ENCODE measurements around the gene ARHGEF11.

The ARHGEF11 gene

DNA sequence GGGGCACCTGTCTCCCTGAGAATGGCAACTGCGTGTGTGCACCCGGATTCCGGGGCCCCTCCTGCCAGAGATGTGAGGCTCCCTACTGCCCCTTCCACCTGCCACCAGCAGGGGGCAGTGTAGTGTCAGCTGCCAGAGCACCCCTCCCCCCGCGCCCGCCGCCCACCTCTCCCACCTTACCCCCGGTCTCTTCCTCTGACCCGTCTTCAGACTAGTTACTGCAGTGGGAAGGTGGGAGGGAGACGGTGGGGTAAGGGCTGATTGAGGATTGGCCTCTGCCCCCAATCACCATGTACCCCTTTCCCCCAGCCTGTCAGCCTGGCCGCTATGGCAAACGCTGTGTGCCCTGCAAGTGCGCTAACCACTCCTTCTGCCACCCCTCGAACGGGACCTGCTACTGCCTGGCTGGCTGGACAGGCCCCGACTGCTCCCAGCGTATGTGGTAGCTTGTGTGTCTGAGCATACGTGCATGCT, 135.2 kb downstream of the ARHGEF11 start:
- DNase-seq (ENCODE audit: low spot score), result peak; percentile 19

DNA sequence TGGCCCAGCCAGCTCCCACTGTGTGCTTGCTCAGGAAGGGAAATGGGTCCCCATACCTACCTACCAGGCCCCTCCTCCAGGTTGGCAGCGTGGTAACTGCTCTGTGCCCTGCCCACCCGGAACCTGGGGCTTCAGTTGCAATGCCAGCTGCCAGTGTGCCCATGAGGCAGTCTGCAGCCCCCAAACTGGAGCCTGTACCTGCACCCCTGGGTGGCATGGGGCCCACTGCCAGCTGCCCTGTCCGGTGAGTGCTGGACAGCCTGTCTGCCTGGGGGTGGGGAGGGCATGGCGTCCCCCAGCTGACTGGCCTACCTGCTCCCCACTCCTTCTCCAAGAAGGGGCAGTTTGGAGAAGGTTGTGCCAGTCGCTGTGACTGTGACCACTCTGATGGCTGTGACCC, 135.9 kb downstream of the ARHGEF11 start:
- DNase-seq (ENCODE audit: low spot score), result no peak

DNA sequence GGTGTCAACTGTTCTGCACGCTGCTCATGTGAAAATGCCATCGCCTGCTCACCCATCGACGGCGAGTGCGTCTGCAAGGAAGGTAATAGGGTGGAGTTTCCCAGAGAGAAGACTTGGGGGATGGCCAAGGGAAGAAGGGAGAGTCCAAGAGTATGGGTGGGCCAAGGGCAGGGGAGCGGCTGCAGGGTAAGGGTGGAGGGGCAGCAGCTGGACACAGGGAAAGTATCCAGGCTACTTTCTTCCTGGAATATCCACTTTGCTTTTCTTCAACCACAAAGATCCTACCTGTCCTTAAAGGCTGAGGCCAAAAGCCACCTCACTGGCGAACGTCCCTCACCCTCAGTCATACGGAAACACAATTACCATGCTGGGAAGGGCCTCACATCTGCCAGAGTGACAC, 136.6 kb downstream of the ARHGEF11 start:
- DNase-seq (ENCODE audit: low spot score), result no peak

DNA sequence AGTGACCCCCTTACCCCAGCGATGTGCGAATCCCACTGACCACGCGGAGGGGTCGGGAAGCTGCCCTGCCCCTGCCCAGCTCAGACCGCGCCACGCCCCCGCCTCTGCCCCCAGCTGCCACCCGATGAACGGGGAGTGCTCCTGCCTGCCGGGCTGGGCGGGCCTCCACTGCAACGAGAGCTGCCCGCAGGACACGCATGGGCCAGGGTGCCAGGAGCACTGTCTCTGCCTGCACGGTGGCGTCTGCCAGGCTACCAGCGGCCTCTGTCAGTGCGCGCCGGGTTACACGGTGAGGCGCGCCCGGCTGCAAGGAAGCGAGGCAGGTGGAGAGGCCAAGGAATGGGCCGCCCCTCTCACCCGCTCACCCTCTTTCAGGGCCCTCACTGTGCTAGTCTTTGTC, 137.0 kb downstream of the ARHGEF11 start:
- DNase-seq (ENCODE audit: low spot score), result no peak

DNA sequence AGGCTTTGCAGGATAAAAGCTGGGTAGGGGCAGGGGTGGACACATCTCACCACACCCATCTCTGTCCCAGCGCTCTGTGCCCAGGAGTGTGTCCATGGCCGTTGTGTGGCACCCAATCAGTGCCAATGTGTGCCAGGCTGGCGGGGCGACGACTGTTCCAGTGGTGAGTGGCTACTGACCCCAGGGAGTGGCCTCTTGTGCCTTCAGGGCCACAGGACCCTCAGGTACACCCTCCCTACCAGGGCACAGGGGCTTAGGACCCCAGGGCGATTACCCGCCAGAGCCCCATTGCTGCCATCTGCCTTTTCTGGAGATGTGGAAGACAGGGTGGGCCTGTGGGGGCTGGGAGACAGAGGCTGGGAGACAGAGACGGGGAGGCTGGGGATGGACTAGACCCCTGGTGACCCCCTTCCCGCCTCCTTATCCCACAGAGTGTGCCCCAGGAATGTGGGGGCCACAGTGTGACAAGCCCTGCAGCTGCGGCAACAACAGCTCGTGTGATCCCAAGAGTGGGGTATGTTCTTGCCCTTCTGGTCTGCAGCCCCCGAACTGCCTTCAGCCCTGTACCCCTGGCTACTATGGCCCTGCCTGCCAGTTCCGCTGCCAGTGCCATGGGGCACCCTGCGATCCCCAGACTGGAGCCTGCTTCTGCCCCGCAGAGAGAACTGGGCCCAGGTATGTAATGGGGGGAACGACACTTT, 139.2 kb downstream of the ARHGEF11 start:
- no peak for DNase-seq (ENCODE audit: low spot score)

DNA sequence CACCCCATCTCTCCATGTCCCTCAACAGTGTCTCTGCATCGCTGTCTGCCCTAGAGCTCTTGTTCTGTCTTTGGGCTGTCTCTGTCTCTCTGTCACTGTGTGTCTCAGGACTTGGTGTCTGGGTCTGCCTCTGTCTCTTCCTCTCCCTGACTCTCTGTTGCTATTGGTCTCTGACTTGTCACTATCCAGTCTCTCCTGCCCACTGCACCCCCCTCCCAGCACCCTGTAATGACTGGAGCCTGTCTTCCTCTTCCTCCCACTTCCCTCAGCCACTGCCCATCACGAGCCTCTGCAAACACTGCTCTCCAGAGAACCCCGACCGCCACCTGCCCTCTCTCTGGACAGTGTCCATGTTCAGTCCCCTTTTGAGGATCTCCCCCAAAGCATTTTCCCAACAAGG, 139.9 kb downstream of the ARHGEF11 start:
- no peak for DNase-seq (ENCODE audit: low spot score)

DNA sequence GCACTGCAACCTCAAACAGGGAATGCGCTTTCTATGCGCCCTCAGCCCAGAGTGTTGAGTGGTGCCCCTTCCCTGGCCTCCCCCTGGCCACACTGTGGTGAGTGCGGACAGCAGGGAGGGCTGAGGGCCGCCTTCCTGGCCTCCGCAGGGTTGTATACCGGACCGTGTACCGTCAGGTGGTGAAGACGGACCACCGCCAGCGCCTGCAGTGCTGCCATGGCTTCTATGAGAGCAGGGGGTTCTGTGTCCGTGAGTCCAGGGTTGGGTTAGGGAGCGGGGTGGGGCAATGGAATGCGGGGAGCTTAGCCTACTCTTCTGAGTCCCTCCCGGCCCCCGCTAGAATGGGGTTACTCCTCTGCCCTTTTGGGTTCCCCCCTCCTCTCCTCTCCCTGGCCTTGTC, 140.4 kb downstream of the ARHGEF11 start:
- DNase-seq (ENCODE audit: low spot score), result no peak

DNA sequence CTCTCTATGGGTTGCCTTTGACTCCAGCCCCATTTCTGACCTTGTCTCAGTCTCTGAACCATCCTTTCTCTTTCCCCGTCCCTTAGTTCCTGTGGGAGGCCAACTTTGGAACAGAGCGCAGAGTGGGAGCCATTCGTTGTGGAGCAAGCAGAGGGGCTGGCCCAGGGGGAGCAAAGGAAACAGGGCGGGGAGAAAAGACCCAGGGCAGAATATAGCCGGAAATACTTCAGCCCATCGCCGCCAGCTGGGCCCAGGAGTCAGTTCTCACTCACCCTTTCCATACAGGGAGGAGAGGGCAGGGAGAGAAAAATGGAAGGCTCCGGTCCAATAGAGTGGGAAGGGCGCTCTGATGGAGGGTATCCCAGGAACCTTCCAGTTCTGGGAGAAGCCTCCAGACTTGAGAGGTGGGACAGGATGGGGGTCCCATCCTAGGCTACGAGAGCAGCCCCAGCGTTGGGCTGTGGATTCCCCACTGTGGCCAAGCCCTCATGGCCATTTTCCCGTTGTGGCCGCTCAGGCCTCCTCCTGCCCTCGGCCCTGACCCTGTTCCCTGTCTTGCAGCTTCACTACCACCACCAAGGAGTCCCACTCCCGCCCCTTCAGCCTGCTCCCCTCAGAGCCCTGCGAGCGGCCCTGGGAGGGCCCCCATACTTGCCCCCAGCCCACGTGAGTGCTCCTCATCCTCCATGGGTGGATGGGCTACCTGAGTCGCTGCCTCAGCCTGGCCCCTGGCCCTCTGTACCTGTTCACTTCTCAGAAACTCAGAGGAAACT, 141.2 kb downstream of the ARHGEF11 start:
- no peak for DNase-seq (ENCODE audit: low spot score)

DNA sequence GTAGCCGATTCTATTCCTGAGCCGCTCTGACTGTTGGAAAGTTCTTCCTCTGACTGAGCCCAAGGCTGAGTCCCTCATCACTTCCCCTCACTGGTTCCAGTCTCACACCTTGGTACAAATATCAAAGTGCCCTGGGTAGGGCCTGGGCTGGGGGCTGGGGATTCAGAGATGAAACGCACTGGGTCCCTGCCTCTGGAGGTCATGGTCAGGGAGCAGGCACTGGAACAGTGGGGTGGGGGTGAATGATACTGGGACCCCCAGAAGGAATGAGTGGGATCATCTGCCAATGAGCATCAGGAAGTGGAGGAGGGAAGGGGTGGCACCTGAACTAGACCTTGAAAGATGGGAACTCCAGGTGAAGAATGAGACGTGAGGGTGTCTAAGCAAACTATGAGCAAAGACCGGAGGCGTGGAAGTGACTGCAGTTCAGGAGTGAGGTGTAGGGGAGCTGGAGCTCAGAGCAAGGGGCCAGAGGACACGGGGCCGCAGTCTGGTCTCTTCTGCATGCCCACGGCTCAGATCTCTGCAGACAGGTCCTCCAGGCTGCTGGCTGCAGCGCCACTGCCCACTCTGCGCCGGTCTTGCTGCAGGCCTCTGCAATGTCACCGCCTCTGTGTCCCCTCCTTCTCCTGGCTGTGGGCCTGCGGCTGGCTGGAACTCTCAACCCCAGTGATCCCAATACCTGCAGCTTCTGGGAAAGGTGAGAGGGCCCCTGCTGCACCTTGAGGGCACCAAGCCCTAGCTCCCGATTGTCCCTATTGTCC, 142.0 kb downstream of the ARHGEF11 start:
- DNase-seq (ENCODE audit: low spot score), result no peak

DNA sequence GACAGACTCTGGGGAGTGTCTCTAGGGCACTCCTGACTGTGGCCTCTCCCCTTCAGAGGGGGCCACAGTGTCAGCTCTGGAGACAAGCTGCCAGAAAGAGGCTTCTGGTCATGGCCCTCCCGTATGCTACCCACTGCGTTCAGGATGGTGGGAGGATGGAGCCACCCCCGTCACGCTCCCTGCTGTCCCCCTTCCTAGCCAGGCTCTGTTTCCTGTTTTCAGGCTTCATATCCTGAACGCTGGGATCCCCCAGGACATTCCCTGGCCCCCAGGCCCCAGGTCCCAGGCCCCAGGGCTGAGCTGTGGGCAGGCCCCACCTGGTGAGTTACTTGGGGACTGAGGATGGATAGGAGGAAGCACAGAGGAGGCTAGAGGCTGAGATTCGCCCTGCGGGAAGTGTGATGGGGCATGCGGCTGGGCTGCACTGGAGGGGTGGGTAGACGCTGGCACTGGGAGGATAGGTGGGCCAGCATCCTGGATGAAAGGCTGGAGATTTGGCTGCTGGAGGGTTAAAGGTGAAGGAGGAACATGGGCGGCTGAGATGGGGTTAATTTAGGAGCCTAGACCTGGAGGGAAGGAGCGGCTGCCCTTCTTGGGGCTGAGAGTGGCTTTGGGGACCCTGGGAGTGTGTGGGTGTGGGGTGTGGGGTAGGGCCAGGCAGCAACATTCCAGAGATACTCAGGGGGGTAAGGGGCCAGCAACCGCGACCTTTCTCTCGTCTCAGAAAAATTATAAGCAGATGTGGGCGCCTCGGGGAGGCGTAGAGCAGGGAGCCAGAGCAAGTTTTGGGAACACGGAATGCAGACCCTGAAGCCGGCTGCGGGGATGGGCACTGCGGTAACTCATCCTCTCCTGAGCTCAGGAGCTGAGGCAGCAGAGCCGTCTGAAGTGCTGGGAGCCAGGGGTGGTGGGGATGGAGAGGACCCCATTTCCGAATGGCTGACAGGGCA, 143.3 kb downstream of the ARHGEF11 start:
- no peak for DNase-seq (ENCODE audit: low spot score)

DNA sequence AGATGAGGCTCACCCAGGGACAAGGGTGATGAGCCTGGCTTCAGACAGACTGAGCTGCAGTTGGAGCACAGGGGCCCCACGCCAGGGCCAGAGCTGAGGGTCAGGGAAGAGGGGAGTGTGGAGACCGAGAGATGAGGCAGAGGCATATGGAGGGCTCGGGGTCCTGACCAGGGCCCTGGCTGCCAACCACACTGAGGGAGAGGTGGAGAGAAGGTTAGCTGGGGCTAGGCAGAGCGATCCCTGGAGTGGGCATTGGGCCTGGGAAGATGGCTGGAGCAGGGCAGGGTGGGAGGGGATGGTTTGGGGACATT, 144.0 kb downstream of the ARHGEF11 start:
- DNase-seq (ENCODE audit: low spot score), result no peak

DNA sequence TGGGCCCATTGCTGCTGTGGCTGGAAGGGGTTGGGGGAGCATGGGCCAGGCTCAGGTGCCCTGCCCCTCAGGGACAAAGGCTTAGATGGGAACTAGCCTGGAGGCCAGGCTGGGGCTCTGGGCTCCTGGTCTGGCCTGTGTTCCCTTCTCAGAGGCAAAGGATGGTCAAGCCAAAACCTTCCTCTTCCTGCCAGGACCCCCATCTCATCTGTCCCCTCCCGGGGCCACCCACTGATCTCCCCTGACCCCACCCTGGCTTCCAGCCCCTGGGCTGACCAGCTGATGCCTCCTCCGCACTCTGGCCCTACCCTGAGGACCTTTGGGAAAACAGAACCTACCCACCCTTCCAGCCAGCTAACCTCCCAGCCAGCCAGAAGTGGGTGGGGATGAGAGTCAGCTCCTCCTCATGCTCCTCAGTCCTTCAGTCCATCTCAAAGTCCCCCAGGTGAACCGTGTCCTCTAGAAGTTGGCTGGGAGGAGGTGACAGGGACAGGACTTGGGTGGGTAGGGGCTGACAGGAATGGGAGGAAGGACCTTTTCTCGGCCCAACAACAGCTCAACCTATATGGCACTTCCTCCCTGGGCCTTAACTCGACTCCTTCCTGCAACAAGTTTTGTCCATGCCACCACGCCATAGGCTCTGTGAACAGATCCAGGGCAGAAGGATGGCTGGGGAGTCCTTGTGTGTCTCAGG, 144.5 kb downstream of the ARHGEF11 start:
- no peak for DNase-seq (ENCODE audit: low spot score)

DNA sequence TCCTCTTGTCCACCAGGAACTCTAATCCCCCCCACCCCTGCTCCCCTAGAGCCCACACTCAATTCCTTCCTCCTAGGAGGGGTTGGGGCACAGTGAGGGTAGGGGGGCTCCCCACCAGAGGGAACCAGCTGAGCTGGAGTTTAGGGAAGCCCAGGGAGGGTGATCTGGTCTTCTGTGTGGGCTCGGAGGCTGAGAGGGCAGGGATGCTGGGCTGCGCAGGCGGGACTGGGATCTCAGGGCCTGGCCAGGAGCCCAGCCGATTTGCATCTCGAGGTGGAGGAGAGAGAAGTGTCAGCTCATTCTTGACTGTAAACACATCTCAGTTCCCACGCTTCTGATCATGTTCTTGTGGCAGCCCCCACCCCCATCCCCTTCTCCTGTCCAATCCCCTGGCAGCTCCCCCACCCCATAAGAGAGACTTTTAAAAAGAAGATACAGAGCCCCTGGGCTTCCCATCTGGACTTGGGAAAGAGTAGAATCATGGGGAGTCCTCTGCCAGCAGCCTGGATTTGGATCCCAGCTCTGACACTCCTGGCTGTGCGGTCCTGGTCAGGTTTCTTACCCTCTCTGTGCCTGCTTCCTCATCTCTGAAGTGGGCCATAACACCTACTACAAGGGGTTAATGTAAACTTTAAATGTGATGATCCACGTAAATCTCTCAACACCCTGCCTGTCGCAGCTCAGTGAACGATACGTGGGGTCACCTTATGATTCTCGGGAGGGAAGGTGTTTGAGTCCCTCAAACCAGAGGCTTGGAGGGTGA, 145.4 kb downstream of the ARHGEF11 start:
- no peak for DNase-seq (ENCODE audit: low spot score)

DNA sequence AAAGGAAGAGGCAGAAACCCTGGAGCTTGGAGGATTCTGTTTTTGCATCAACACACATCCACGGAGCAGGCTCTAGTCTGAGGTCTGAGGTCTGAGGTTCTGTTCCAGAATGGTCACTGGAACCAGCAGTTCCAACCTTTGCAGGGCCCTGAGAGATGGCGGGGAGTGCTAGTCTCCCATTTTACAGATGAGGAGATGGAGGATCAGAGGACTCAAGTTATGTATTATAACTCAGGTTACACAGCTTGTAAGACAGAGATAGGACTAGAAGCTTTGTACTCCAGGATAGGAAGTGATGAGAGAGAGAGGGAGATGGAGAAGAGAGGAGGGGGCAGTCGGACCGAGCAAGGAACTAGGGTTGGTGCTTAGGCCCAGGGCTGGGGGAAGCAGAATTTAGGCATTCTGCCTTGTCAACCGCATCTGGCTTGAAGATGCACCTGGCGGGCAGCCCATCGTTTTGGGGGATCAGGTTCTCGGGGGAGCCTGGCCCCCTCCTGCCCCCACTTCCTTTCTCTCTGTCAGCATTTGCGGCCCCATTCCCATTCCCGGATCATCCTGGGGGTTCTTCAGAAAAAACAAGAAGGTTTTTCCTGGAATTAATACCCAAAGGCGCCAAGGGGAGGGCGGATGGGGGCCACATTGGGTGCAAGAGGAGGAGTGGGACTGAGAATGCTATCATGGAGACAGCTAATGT, 146.4 kb downstream of the ARHGEF11 start:
- DNase-seq (ENCODE audit: low spot score), result no peak

DNA sequence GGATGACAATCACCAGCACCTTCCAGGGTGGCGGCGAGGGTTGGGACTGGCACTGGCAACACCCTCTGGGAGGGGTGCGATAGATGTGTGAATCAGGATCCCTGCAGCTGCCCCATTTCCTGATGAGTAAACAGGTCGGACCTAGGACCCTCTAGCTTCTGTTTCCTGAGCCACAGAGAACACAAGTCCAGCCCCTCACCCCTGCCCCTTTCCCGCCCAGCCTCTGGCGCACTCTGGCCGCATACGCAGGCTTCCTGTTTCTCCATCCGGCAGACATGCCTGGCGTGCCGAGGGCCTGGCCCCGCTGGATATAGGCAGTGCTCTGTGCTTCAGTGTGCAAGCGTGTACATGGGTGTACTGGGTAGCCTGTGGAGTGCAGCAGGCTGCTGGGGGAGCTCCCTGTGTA, 147.4 kb downstream of the ARHGEF11 start:
- no peak for DNase-seq (ENCODE audit: low spot score)

DNA sequence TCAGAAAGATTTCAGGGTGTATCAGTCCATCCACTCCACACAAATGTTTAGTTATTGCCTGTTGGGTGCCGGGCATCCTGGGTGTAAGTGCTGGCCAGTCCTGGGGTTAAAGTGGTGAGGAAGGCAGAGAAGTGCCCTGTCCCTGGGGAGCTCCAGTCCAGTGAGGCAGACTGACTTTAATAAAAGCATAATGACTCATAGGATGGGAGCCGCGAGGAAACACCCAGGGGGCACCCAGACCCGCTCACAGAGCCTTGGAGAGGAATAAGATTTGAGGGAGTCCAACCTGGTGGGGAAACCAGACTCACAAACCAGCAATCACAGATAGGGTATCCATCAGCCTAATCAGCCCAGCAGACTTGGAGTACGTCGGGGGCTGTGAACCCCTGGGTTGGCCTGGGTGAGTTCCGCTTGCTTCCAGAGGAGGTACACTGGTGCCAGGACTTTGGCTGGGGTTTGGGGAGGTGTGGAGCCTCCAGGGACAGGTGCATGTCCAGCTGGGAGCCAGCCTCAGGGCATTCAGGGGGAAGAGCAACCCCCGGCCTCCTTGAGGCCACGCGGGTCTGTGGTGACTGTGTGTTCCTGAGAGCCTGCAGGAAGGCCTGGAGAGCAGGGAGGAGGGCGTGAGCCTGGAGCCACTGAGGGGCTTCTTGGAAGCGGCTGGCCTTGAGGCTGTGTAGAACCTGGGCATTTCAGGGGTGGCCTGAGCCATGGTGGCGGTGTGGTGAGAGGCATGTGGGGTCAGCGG, 148.3 kb downstream of the ARHGEF11 start:
- DNase-seq (ENCODE audit: low spot score), result peak; percentile 21

DNA sequence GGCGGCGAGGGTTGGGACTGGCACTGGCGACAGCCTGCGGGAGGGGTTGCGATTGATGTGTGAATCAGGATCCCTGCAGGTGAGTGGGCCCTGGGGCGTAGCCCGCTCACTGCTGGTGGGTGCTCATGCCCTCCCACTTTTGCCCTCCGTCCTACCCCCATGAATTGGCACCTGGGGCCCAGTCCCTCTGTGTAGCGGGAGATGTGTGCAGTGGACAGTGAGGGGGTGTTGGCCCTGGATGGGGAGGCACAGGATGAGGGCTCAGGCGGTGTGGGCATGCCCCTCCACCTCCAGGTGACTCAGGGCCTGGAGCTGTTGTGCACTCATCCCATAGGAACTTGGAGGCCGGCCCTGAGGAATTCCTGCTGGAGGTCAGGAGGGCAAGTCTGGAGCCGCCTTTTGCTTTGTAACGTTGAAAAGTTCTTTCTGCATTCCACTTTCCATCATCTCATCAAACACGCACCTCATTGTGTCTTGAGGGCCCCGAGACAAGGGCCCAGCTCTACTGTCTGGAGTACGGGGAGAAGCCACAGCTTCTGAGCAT, 149.0 kb downstream of the ARHGEF11 start:
- DNase-seq (ENCODE audit: low spot score), result peak; percentile 68

DNA sequence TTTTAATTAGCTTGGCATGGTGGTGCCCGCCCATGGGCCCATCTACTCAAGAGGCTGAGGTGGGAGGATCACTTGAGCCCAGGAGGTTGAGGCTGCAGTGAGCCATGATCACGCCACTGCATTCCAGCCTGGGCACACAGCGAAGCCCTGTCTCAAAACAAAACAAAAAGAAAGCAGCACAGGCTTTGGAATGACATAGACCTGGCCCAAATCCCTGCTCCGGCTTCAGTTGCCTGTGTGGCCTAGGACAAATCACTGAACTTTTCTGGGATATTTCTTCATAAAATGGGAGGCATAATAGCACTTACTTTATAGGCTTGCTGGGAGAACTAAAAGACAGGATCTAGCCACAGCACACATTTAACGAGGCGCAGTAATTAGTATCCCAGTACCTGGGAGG, 149.6 kb downstream of the ARHGEF11 start:
- no peak for DNase-seq (ENCODE audit: low spot score)

DNA sequence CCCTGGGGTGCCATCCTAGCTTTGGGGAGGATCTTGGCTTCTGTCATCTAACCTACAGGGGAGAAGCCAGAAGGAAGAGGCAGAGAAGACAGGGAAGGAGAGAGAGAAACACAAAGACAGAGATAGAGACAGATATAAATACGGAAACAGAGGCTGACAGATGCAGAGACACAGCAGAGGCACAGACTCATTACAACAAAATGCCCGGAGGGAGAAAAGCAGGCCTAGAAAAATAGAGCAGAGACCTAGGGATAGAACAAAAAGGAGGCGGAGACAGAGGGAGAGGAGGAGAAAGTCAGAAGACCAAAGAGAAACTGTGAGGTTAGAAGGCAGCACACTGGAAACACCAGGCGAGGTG, 150.1 kb downstream of the ARHGEF11 start:
- no peak for DNase-seq (ENCODE audit: low spot score)
